Measurements from ENCODE around the gene CORO2B. TPM values are rescaled to one million over a fixed set of nuclear protein-coding genes. Genes with fewer than 3 reads are reported as not detected.

Gene CORO2B
- polyA plus RNA-seq, 1 of the 3 experiments (the other 2 are of a cell fraction), result 3.6 TPM

DNA sequence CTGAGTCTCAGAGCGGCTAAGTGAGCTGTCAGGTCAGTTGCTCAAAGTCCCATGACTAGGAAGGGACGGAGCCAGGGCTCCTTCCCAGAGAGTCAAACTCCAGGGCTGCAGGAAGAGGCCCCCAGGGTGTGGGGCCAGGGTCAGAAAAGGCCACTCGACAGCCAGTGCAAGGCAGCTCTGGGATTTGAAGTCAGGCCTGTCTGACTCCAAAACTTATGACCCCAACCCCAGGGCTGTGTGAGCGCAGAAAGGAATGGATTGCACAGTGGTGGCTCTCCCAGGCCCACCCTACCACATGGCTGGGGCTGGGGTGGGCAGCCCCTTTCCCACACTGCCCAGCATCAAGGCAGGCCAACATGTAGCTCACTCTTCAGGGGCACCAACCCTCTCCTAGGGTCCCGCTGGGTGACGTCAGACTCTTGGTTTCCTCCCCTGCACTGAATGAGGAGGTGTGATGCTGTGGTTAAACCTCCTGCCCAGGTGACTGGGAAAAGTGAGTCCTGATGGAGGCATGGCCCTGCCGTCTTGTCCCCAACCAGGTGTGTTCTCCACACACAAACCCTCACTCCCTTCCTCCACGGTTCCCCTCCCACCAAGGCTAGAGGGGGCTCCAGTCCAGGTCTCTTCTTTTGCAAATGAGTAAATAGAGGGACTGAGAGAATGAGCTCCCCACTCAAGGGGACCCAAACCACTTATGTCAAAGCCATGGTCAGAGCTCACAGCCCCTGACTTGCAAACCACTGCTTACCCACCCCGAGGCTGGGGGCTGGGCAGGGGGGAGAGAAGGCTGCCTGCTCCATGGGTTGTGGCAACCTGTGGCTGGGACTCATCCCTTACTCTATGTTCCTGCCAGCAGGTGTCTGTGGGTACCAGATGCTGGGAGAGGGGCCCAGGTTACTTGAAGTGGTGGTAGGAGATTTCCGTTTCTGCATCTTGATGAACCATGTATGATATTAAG lies 23.8 kb upstream of the CORO2B start:
- no peak overlapping the region for H3K9ac ChIP-seq
- WGBS (ENCODE audit: low lambda C conversion rate), result 56% methylated on average over 8 of the region's 10 CpGs

DNA sequence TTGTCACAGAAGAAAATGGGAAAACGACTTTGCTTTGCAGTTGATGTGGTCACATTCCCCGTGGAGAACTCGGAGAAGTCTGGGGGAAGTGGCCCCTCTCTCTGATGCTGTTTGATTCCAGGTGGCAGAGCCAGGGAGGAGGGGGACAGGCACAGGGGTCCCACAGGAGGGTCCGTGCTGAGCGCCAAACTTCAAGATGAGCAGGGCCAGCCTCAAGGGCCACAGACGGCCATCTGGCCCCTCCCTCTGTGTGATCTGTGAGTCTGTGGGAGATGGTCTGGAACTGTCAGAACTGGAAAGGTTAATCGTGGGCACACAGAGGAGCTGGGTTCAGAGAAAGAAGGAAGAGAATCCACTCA lies 23.1 kb upstream of the CORO2B start:
- DNase-seq, result no peak
- H3K4me3 ChIP-seq (ENCODE audit: low read depth in 2 of 2, low read length in 1 of 2), result no peak overlapping the region
- no peak overlapping the region for H2AFZ ChIP-seq (ENCODE audit: low read depth)
- H3K9me2 ChIP-seq, result no peaks in the 10 kb centered on the region
- WGBS (ENCODE audit: low lambda C conversion rate), result 58% methylated on average over 7 of the region's 7 CpGs
- TF ChIP-seq POLR2AphosphoS5 (IDR thresholded peaks at IDR 0.05; ENCODE audit: low read depth, low read length) (no peak), NRF1 (IDR thresholded peaks at IDR 0.05; ENCODE audit: low read depth, low read length) (no peak), SMC3 (IDR thresholded peaks at IDR 0.05; ENCODE audit: low read depth, low read length) (no peak), RAD21 (IDR thresholded peaks at IDR 0.05; ENCODE audit: low read length) (no peak), FOXM1 (IDR thresholded peaks at IDR 0.05; ENCODE audit: low read depth) (no peak), RFX5 (IDR thresholded peaks at IDR 0.05; ENCODE audit: low read length) (no peak), JUND (IDR thresholded peaks at IDR 0.05) (no peak), ELF1 (IDR thresholded peaks at IDR 0.05) (no peak)
- TF ChIP-seq, protein P1, sequence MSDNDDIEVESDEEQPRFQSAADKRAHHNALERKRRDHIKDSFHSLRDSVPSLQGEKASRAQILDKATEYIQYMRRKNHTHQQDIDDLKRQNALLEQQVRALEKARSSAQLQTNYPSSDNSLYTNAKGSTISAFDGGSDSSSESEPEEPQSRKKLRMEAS (IDR thresholded peaks at IDR 0.05; ENCODE audit: low read depth), result no peak
- TF ChIP-seq, protein P2, sequence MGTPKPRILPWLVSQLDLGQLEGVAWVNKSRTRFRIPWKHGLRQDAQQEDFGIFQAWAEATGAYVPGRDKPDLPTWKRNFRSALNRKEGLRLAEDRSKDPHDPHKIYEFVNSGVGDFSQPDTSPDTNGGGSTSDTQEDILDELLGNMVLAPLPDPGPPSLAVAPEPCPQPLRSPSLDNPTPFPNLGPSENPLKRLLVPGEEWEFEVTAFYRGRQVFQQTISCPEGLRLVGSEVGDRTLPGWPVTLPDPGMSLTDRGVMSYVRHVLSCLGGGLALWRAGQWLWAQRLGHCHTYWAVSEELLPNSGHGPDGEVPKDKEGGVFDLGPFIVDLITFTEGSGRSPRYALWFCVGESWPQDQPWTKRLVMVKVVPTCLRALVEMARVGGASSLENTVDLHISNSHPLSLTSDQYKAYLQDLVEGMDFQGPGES (IDR thresholded peaks at IDR 0.05; ENCODE audit: low read depth, low read length), result no peak
- H3K9ac ChIP-seq, result no peak overlapping the region
- ChIA-PET CTCF (interaction anchor here (1.2 to 11.6 kb wide), 5 partner anchors 122 to 476 kb away, joined by 3 to 464 read pairs (median 20); no protein-coding TSS in a partner anchor), POLR2A (no interaction called here)
- no peaks in the 10 kb centered on the region for H3K36me3 ChIP-seq (replicated peaks in 1 of 2; ENCODE audit: control insufficient read depth in 1 of 2, insufficient read depth in 2 of 2, low read length in 1 of 2)
- no peaks in the 10 kb centered on the region for H4K20me1 ChIP-seq (ENCODE audit: insufficient read depth)
- no peaks in the 10 kb centered on the region for H3K79me2 ChIP-seq (ENCODE audit: insufficient read depth)
- no peaks in the 10 kb centered on the region for H3K9me3 ChIP-seq
- no peaks in the 10 kb centered on the region for H3K27me3 ChIP-seq (ENCODE audit: insufficient read depth)
- H3K4me2 ChIP-seq, result no peak overlapping the region
- H3K27ac ChIP-seq (ENCODE audit: low read depth in 2 of 2, low read length in 1 of 2), result no peak overlapping the region
- H3K4me1 ChIP-seq (ENCODE audit: control insufficient read depth in 1 of 2, insufficient read depth in 2 of 2, low read depth in 1 of 2, low read length in 1 of 2), result peaks cover 4 to 12% of the 10 kb centered on the region in 2 experiments; a peak in 3 of 4 replicates
- H3F3A ChIP-seq (replicated peaks; ENCODE audit: insufficient read depth), result peaks cover 4% of the 10 kb centered on the region

More for the DNA sequence above, 23.8 kb upstream of the CORO2B start:
- no peak overlapping the region for H3K4me3 ChIP-seq (ENCODE audit: low read depth in 2 of 2, low read length in 1 of 2)
- no peak overlapping the region for H3K27ac ChIP-seq (ENCODE audit: low read depth in 2 of 2, low read length in 1 of 2)
- no peaks in the 10 kb centered on the region for H3K79me2 ChIP-seq (ENCODE audit: insufficient read depth)
- CTCF ChIA-PET, result interaction anchor here (0.7 to 11.6 kb wide), 66 partner anchors 10 to 500 kb away, joined by 3 to 464 read pairs (median 4); no protein-coding TSS in a partner anchor
- H3K27me3 ChIP-seq (ENCODE audit: insufficient read depth), result no peaks in the 10 kb centered on the region
- H3K36me3 ChIP-seq (replicated peaks in 1 of 2; ENCODE audit: control insufficient read depth in 1 of 2, insufficient read depth in 2 of 2, low read length in 1 of 2), result no peaks in the 10 kb centered on the region
- no peak overlapping the region for H3K4me2 ChIP-seq
- POLR2A ChIA-PET, result no interaction called here
- TF ChIP-seq YY1 (IDR thresholded peaks at IDR 0.05; ENCODE audit: low read depth) (no peak), GATA2 (CRISPR knock-in tag; IDR thresholded peaks at IDR 0.05) (no peak), SIN3A (IDR thresholded peaks at IDR 0.05; ENCODE audit: borderline replicate concordance, low read depth, low read length) (no peak), RXRA (IDR thresholded peaks at IDR 0.05; ENCODE audit: borderline replicate concordance, low read depth) (no peak), TCF12 (IDR thresholded peaks at IDR 0.05) (no peak), RAD21 (IDR thresholded peaks at IDR 0.05; ENCODE audit: low read length) (no peak), FOSL2 (IDR thresholded peaks at IDR 0.05; ENCODE audit: borderline replicate concordance, low read depth) (no peak), MXI1 (IDR thresholded peaks at IDR 0.05; ENCODE audit: low read depth, low read length) (no peak), MEF2A (IDR thresholded peaks at IDR 0.05; ENCODE audit: borderline replicate concordance, low read depth) (no peak), RFX5 (IDR thresholded peaks at IDR 0.05; ENCODE audit: low read length) (no peak), FOXJ3 (CRISPR knock-in tag; IDR thresholded peaks at IDR 0.05) (no peak), EZH2phosphoT487 (IDR thresholded peaks at IDR 0.05; ENCODE audit: borderline replicate concordance, low read depth) (no peak)
- TF ChIP-seq, protein P3, sequence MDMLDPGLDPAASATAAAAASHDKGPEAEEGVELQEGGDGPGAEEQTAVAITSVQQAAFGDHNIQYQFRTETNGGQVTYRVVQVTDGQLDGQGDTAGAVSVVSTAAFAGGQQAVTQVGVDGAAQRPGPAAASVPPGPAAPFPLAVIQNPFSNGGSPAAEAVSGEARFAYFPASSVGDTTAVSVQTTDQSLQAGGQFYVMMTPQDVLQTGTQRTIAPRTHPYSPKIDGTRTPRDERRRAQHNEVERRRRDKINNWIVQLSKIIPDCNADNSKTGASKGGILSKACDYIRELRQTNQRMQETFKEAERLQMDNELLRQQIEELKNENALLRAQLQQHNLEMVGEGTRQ (IDR thresholded peaks at IDR 0.05; ENCODE audit: borderline replicate concordance, low read depth, low read length), result no peak
- TF ChIP-seq, protein P4, sequence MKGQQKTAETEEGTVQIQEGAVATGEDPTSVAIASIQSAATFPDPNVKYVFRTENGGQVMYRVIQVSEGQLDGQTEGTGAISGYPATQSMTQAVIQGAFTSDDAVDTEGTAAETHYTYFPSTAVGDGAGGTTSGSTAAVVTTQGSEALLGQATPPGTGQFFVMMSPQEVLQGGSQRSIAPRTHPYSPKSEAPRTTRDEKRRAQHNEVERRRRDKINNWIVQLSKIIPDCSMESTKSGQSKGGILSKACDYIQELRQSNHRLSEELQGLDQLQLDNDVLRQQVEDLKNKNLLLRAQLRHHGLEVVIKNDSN (IDR thresholded peaks at IDR 0.05; ENCODE audit: borderline replicate concordance, low read depth), result no peak
- H3F3A ChIP-seq (replicated peaks; ENCODE audit: insufficient read depth), result peaks cover 4% of the 10 kb centered on the region
- H3K4me1 ChIP-seq (ENCODE audit: control insufficient read depth in 1 of 2, insufficient read depth in 2 of 2, low read depth in 1 of 2, low read length in 1 of 2), result peaks cover 4 to 12% of the 10 kb centered on the region in 2 experiments; a peak in 3 of 4 replicates
- no peak for DNase-seq
- no peaks in the 10 kb centered on the region for H3K9me2 ChIP-seq
- no peaks in the 10 kb centered on the region for H4K20me1 ChIP-seq (ENCODE audit: insufficient read depth)
- no peak overlapping the region for H2AFZ ChIP-seq (ENCODE audit: low read depth)
- no peaks in the 10 kb centered on the region for H3K9me3 ChIP-seq
